ENCODE measurements around the gene FAM186B. TPM values are rescaled to one million over a fixed set of nuclear protein-coding genes. Genes with fewer than 3 reads are reported as not detected.

Gene FAM186B
- total RNA-seq, 1 experiment from 2014 or later: 1.3 TPM

DNA sequence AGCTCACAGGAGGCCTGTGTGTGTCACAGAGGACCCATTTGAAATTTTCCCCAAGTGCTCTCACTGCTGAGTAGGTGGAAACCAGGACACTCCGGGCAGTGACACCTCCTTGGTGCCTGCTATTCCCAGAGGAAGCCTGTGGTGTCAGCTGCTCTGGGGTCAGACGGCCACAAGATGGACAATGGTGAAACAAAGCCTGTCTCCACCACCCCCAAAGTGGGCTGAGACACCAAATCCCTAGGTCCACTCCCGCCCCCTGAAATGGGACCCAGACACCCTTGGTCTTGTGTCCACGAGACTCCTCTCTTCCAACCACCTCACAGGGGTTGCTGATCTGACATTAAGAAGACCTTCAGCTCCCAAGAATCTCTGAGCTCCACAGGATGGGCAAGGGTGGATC is 59.6 kb downstream of the FAM186B start:
- intact Hi-C loops (cut with micrococcal nuclease; ENCODE audit: unreplicated experiment): no loop called here
- no peak overlapping the region for H3K27ac ChIP-seq

GRCh38 chr12:49543914-49544815 is 61.3 kb downstream of the FAM186B start:
- no peaks in the 10 kb centered on the region for H3K9me2 ChIP-seq (ENCODE audit: insufficient read depth)
- no peak overlapping the region for H3K27ac ChIP-seq
- no peak overlapping the region for H2AFZ ChIP-seq
- H4K20me1 ChIP-seq (ENCODE audit: insufficient read depth): no peaks in the 10 kb centered on the region
- H3K4me2 ChIP-seq: no peak overlapping the region
- intact Hi-C loops (cut with micrococcal nuclease; ENCODE audit: unreplicated experiment): no loop called here
- no peak for DNase-seq
- peaks cover 7% of the 10 kb centered on the region for H3K27me3 ChIP-seq (ENCODE audit: insufficient read depth, low read depth)
- H3K4me1 ChIP-seq (replicated peaks; ENCODE audit: insufficient read depth): peaks cover 11% of the 10 kb centered on the region
- POLR2A ChIA-PET (ENCODE audit: unreplicated experiment): interaction anchor here (0.6 to 0.7 kb wide), 2 partner anchors 89 to 283 kb away, joined by 7 to 8 read pairs; no protein-coding TSS in a partner anchor
- TF ChIP-seq, protein P1, sequence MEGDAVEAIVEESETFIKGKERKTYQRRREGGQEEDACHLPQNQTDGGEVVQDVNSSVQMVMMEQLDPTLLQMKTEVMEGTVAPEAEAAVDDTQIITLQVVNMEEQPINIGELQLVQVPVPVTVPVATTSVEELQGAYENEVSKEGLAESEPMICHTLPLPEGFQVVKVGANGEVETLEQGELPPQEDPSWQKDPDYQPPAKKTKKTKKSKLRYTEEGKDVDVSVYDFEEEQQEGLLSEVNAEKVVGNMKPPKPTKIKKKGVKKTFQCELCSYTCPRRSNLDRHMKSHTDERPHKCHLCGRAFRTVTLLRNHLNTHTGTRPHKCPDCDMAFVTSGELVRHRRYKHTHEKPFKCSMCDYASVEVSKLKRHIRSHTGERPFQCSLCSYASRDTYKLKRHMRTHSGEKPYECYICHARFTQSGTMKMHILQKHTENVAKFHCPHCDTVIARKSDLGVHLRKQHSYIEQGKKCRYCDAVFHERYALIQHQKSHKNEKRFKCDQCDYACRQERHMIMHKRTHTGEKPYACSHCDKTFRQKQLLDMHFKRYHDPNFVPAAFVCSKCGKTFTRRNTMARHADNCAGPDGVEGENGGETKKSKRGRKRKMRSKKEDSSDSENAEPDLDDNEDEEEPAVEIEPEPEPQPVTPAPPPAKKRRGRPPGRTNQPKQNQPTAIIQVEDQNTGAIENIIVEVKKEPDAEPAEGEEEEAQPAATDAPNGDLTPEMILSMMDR (conservative IDR thresholded peaks at IDR 0.05): no peak
- TF ChIP-seq EZH2 (IDR thresholded peaks at IDR 0.05; ENCODE audit: low read depth): no peak
- no peaks in the 10 kb centered on the region for H3K36me3 ChIP-seq (ENCODE audit: low read depth)
- H3K9me3 ChIP-seq (ENCODE audit: insufficient read depth, low read depth): no peaks in the 10 kb centered on the region
- H3K4me3 ChIP-seq: no peak overlapping the region
- H3K79me2 ChIP-seq (ENCODE audit: low read depth): no peaks in the 10 kb centered on the region
- CTCF ChIA-PET: no interaction called here
- no TSS peak for BruUV-seq (replicated peaks)
- peaks cover 5% of the 10 kb centered on the region; the same call in 1 of the 2 replicates for H3F3A ChIP-seq (ENCODE audit: insufficient read depth, low read depth)

More for the DNA sequence above, 59.6 kb downstream of the FAM186B start:
- Histone ChIP-seq H4K20me1 (ENCODE audit: insufficient read depth) (no peaks in the 10 kb centered on the region), H3K9me3 (ENCODE audit: insufficient read depth, low read depth) (no peaks in the 10 kb centered on the region), H3K27me3 (ENCODE audit: insufficient read depth, low read depth) (no peaks in the 10 kb centered on the region; the same call in 1 of the 2 replicates), H3K79me2 (ENCODE audit: low read depth) (no peaks in the 10 kb centered on the region), H3K4me1 (replicated peaks; ENCODE audit: insufficient read depth) (no peaks in the 10 kb centered on the region; the same call in 1 of the 2 replicates), H3K4me3 (no peak overlapping the region), H3F3A (ENCODE audit: insufficient read depth, low read depth) (no peaks in the 10 kb centered on the region), H2AFZ (no peak overlapping the region), H3K4me2 (no peak overlapping the region), H3K9me2 (ENCODE audit: insufficient read depth) (no peaks in the 10 kb centered on the region), H3K36me3 (ENCODE audit: low read depth) (no peaks in the 10 kb centered on the region)
- POLR2A ChIA-PET (ENCODE audit: unreplicated experiment): no interaction called here
- CTCF ChIA-PET: no interaction called here
- TF ChIP-seq, protein P1 (conservative IDR thresholded peaks at IDR 0.05): no peak
- TF ChIP-seq EZH2 (IDR thresholded peaks at IDR 0.05; ENCODE audit: low read depth): no peak
- DNase-seq: no peak
- no TSS peak for BruUV-seq (replicated peaks)

DNA sequence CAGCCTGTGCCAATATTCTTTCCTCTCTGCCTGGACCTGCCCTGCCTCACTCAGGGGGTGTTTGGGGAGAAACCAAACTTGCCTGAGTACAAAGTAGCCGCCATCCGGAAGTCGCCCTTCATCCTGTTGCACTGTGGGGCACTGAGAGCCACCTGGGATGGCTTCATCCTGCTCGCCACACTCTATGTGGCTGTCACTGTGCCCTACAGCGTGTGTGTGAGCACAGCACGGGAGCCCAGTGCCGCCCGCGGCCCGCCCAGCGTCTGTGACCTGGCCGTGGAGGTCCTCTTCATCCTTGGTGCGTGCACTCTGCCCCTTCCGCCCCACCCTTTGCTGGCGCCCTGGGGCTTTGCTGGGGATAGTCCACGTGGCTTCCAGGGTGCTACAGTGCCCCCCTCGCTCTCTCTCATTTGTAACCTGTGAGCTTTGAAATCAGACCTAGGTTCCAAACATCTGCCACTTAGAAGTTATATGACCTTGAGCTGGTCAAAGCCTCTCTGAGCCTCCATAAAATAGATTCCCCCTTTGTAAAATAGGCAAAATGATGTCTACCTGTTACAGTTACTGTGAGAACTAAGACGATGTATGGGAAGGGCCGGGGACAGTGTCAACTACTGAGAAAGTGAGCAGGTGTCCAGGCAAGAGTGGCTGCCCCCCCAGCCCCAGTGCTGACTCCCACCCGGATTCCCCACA is 62.1 kb downstream of the FAM186B start:
- no peak for TF ChIP-seq EZH2 (IDR thresholded peaks at IDR 0.05; ENCODE audit: low read depth)
- TF ChIP-seq, protein P1 (conservative IDR thresholded peaks at IDR 0.05): no peak
- no TSS peak for BruUV-seq (replicated peaks)
- Histone ChIP-seq H3K9me2 (ENCODE audit: insufficient read depth) (no peaks in the 10 kb centered on the region), H3K9me3 (ENCODE audit: insufficient read depth, low read depth) (no peaks in the 10 kb centered on the region), H3K27me3 (ENCODE audit: insufficient read depth, low read depth) (peaks cover 8% of the 10 kb centered on the region), H3F3A (ENCODE audit: insufficient read depth, low read depth) (peaks cover 5% of the 10 kb centered on the region; the same call in 1 of the 2 replicates), H2AFZ (no peak overlapping the region), H3K36me3 (ENCODE audit: low read depth) (no peaks in the 10 kb centered on the region), H3K4me2 (no peak overlapping the region), H3K27ac (no peak overlapping the region), H4K20me1 (ENCODE audit: insufficient read depth) (no peaks in the 10 kb centered on the region), H3K4me3 (no peak overlapping the region), H3K79me2 (ENCODE audit: low read depth) (no peaks in the 10 kb centered on the region), H3K4me1 (replicated peaks; ENCODE audit: insufficient read depth) (peaks cover 12% of the 10 kb centered on the region)
- POLR2A ChIA-PET (ENCODE audit: unreplicated experiment): interaction anchor here (0.7 kb wide), 1 partner anchor 282 kb away, joined by 7 read pairs; no protein-coding TSS in a partner anchor
- CTCF ChIA-PET: no interaction called here
- DNase-seq: no peak
- intact Hi-C loops (cut with micrococcal nuclease; ENCODE audit: unreplicated experiment): no loop called here

All from PC-9 (cell line).